AG10803 (cell line): ENCODE measurements around the gene NEU1.

Experiments used
- DNase-seq: peaks from one replicate; pipeline ENCODE4 v3.0.0; 2010; ENCODE audit warnings: low read depth
- H3K4me3 ChIP-seq: 2 replicates; pipeline ENCODE4 v1.5.1; 2011; ENCODE audit warnings: mild to moderate bottlenecking, low read length, control low read depth
- CTCF ChIP-seq: conservative IDR thresholded peaks from 2 replicates; pipeline ENCODE4 v1.5.1; 2011; ENCODE audit warnings: mild to moderate bottlenecking, low read length, control low read depth, inconsistent platforms

Gene NEU1

GRCh38 chr6:31877651-31878161, 15.1 kb upstream of the NEU1 start:
- no peak for TF ChIP-seq CTCF
- no peak overlapping the region for H3K4me3 ChIP-seq
- DNase-seq: no peak

- no peak for DNase-seq
- no peak overlapping the region for H3K4me3 ChIP-seq
- TF ChIP-seq CTCF: no peak
Observed at GRCh38 chr6:31877125-31877650, 14.6 kb upstream of the NEU1 start.

- no peak for DNase-seq
- no peak overlapping the region for H3K4me3 ChIP-seq
- TF ChIP-seq CTCF: no peak
Observed at GRCh38 chr6:31876357-31876756, 13.7 kb upstream of the NEU1 start.

GRCh38 chr6:31875877-31876276, 13.3 kb upstream of the NEU1 start:
- no peak overlapping the region for H3K4me3 ChIP-seq
- no peak for DNase-seq

GRCh38 chr6:31874836-31875572, 12.4 kb upstream of the NEU1 start:
- no peak overlapping the region for H3K4me3 ChIP-seq
- DNase-seq: peak; percentile 45
- TF ChIP-seq CTCF: no peak

More at GRCh38 chr6:31875877-31876276, 13.3 kb upstream of the NEU1 start:
- TF ChIP-seq CTCF: no peak

- no peak for TF ChIP-seq CTCF
Observed at GRCh38 chr6:31874084-31874670, 11.6 kb upstream of the NEU1 start.

More at GRCh38 chr6:31874084-31874670, 11.6 kb upstream of the NEU1 start:
- DNase-seq: no peak
- no peak overlapping the region for H3K4me3 ChIP-seq
